Osteocyte (in vitro differentiated cells): ENCODE results near the gene TRIM33. TPM values are rescaled to one million over a fixed set of nuclear protein-coding genes. Genes with fewer than 3 reads are reported as not detected.
"Not testable (repeated sequence)": the region's sequence is repeated elsewhere in the genome, so short reads cannot be mapped to it uniquely, and the experiment has no call there.

Experiments
- DNase-seq: peaks from one replicate; pipeline ENCODE4 v3.0.0; 2021; ENCODE audit warnings: mixed read lengths; ENCODE audit not compliant: unreplicated experiment; ENCODE audit errors: extremely low spot score
- H3K27ac Mint-ChIP-seq: one replicate; pipeline ENCODE4 v1.8.0; 2021; ENCODE audit warnings: mild to moderate bottlenecking, mixed read lengths; ENCODE audit not compliant: unreplicated experiment
- H3K27me3 Mint-ChIP-seq: one replicate; pipeline ENCODE4 v1.8.0; 2021; ENCODE audit warnings: mixed read lengths; ENCODE audit not compliant: unreplicated experiment
- H3K36me3 Mint-ChIP-seq: one replicate; pipeline ENCODE4 v1.8.0; 2021; ENCODE audit warnings: mixed read lengths; ENCODE audit not compliant: unreplicated experiment
- H3K4me1 Mint-ChIP-seq: one replicate; pipeline ENCODE4 v1.8.0; 2021; ENCODE audit warnings: mixed read lengths; ENCODE audit not compliant: unreplicated experiment
- H3K4me3 Mint-ChIP-seq: one replicate; pipeline ENCODE4 v1.8.0; 2021; ENCODE audit warnings: mild to moderate bottlenecking, moderate library complexity, mixed read lengths; ENCODE audit not compliant: unreplicated experiment
- H3K9me3 Mint-ChIP-seq: one replicate; pipeline ENCODE4 v1.8.0; 2021; ENCODE audit warnings: mixed read lengths; ENCODE audit not compliant: unreplicated experiment
- CTCF ChIP-seq: fragments of 200-600 bp; sonication (generic); IDR thresholded peaks from 2 replicates; pipeline ENCODE4 v1.5.0; 2021; ENCODE audit warnings: antibody characterized with exemption, mild to moderate bottlenecking, moderate library complexity
- total RNA-seq: library from RNA; stranded (reverse); gene quantifications from 2 replicates; pipeline ENCODE4 v1.2.1, GENCODE V29; 2021

The TRIM33 gene
- total RNA-seq, 1 donor from 2014 or later: 32.2 TPM

GRCh38 chr1:114488739-114489138, 22.3 kb downstream of the TRIM33 start:
- Mint-ChIP-seq H3K4me3 (no peak overlapping the region), H3K27ac (no peak overlapping the region), H3K4me1 (peaks cover 12% of the 10 kb centered on the region), H3K9me3 (peaks cover 5% of the 10 kb centered on the region), H3K36me3 (peaks cover 4% of the 10 kb centered on the region), H3K27me3 (no peaks in the 10 kb centered on the region)
- no peak for TF ChIP-seq CTCF
- DNase-seq: no peak

GRCh38 chr1:114485286-114485685, 25.7 kb downstream of the TRIM33 start:
- H3K9me3 Mint-ChIP-seq: no peaks in the 10 kb centered on the region
- TF ChIP-seq CTCF: no peak
- no peak for DNase-seq
- H3K36me3 Mint-ChIP-seq: peaks cover 4% of the 10 kb centered on the region
- peaks cover 18% of the 10 kb centered on the region for H3K4me1 Mint-ChIP-seq
- H3K27me3 Mint-ChIP-seq: no peaks in the 10 kb centered on the region
- no peak overlapping the region for H3K4me3 Mint-ChIP-seq
- no peak overlapping the region for H3K27ac Mint-ChIP-seq

- H3K36me3 Mint-ChIP-seq: peaks cover 8% of the 10 kb centered on the region
- no peak for TF ChIP-seq CTCF
- DNase-seq: no peak
- H3K4me3 Mint-ChIP-seq: no peak overlapping the region
- H3K27me3 Mint-ChIP-seq: no peaks in the 10 kb centered on the region
- no peak overlapping the region for H3K27ac Mint-ChIP-seq
- H3K9me3 Mint-ChIP-seq: peaks cover 6% of the 10 kb centered on the region
- H3K4me1 Mint-ChIP-seq: peaks cover 17% of the 10 kb centered on the region
Observed at GRCh38 chr1:114482585-114482984, 28.4 kb downstream of the TRIM33 start.

- H3K36me3 Mint-ChIP-seq, DNase-seq, H3K4me3 Mint-ChIP-seq, H3K27me3 Mint-ChIP-seq, H3K27ac Mint-ChIP-seq, H3K9me3 Mint-ChIP-seq: not testable (repeated sequence)
- H3K4me1 Mint-ChIP-seq: peaks cover 38% of the 10 kb centered on the region
Observed at GRCh38 chr1:114479636-114480035, 31.4 kb downstream of the TRIM33 start.

GRCh38 chr1:114479134-114479533, 31.9 kb downstream of the TRIM33 start:
- DNase-seq: no peak
- no peak for TF ChIP-seq CTCF
- H3K9me3 Mint-ChIP-seq: peaks cover 6% of the 10 kb centered on the region
- no peak overlapping the region for H3K4me3 Mint-ChIP-seq
- peaks cover 38% of the 10 kb centered on the region for H3K4me1 Mint-ChIP-seq
- H3K27me3 Mint-ChIP-seq: no peaks in the 10 kb centered on the region
- peaks cover 8% of the 10 kb centered on the region for H3K36me3 Mint-ChIP-seq
- no peak overlapping the region for H3K27ac Mint-ChIP-seq

GRCh38 chr1:114473796-114474195, 37.2 kb downstream of the TRIM33 start:
- Mint-ChIP-seq H3K9me3 (no peaks in the 10 kb centered on the region), H3K36me3 (peaks cover 1% of the 10 kb centered on the region), H3K4me3 (no peak overlapping the region), H3K27me3 (no peaks in the 10 kb centered on the region), H3K4me1 (peaks cover 34% of the 10 kb centered on the region), H3K27ac (no peak overlapping the region)
- no peak for TF ChIP-seq CTCF
- DNase-seq: no peak
